ENCODE results near the gene PPP1R13B. TPM values are rescaled to one million over a fixed set of nuclear protein-coding genes. Genes with fewer than 3 reads are reported as not detected.
"Not testable (repeated sequence)": the region's sequence is repeated elsewhere in the genome, so short reads cannot be mapped to it uniquely, and the experiment has no call there.

The PPP1R13B gene
- total RNA-seq, 1 donor from 2014 or later, result 67.8 TPM

GRCh38 chr14:103815253-103815652 is 32.1 kb downstream of the PPP1R13B start:
- no peak for DNase-seq (ENCODE audit: low spot score)
- intact Hi-C loops (cut with DNase I), result no loop called here

GRCh38 chr14:103811189-103811588 is 36.2 kb downstream of the PPP1R13B start:
- DNase-seq (ENCODE audit: low spot score), result no peak
- intact Hi-C loops (cut with DNase I), result no loop called here

- DNase-seq (ENCODE audit: low spot score), result peak; percentile 81
- intact Hi-C loops (cut with DNase I), result loop anchor here (1.0 to 5.0 kb wide), 4 partner anchors 39 to 174 kb away; partner anchors contain the start of gene PPP1R13B
Observed at GRCh38 chr14:103808403-103809001, 38.9 kb downstream of the PPP1R13B start.

- intact Hi-C loops (cut with DNase I), result loop anchor here (5.0 kb wide), 2 partner anchors 40 to 175 kb away; partner anchors contain the start of gene PPP1R13B
- no peak for DNase-seq (ENCODE audit: low spot score)
Observed at GRCh38 chr14:103806805-103807204, 40.6 kb downstream of the PPP1R13B start.

- no peak for DNase-seq (ENCODE audit: low spot score)
- intact Hi-C loops (cut with DNase I), result loop anchor here (5.0 kb wide), 2 partner anchors 42 to 177 kb away; partner anchors contain the start of gene PPP1R13B
Observed at GRCh38 chr14:103805708-103806107, 41.7 kb downstream of the PPP1R13B start.

- intact Hi-C loops (cut with DNase I), result no loop called here
- DNase-seq (ENCODE audit: low spot score), result no peak
Observed at GRCh38 chr14:103803661-103804060, 43.7 kb downstream of the PPP1R13B start.

GRCh38 chr14:103802356-103802755 is 45.0 kb downstream of the PPP1R13B start:
- no peak for DNase-seq (ENCODE audit: low spot score)
- intact Hi-C loops (cut with DNase I), result no loop called here

- intact Hi-C loops (cut with DNase I), result no loop called here
- no peak for DNase-seq (ENCODE audit: low spot score)
Observed at GRCh38 chr14:103801459-103801858, 45.9 kb downstream of the PPP1R13B start.

- DNase-seq (ENCODE audit: low spot score); intact Hi-C loops (cut with DNase I): not testable (repeated sequence)
Observed at GRCh38 chr14:103793192-103793591, 54.2 kb downstream of the PPP1R13B start.

- intact Hi-C loops (cut with DNase I), result no loop called here
- no peak for DNase-seq (ENCODE audit: low spot score)
Observed at GRCh38 chr14:103788086-103788485, 59.3 kb downstream of the PPP1R13B start.

- intact Hi-C loops (cut with DNase I), result no loop called here
- DNase-seq (ENCODE audit: low spot score), result no peak
Observed at GRCh38 chr14:103782376-103782775, 65.0 kb downstream of the PPP1R13B start.

- intact Hi-C loops (cut with DNase I), result not testable (repeated sequence)
Observed at GRCh38 chr14:103776319-103776718, 71.1 kb downstream of the PPP1R13B start.

GRCh38 chr14:103775506-103775905 is 71.9 kb downstream of the PPP1R13B start:
- DNase-seq (ENCODE audit: low spot score), result no peak
- intact Hi-C loops (cut with DNase I), result no loop called here

More at GRCh38 chr14:103776319-103776718, 71.1 kb downstream of the PPP1R13B start:
- not testable (repeated sequence) for DNase-seq (ENCODE audit: low spot score)

GRCh38 chr14:103773521-103773920 is 73.9 kb downstream of the PPP1R13B start:
- DNase-seq (ENCODE audit: low spot score), result no peak
- intact Hi-C loops (cut with DNase I), result no loop called here

- DNase-seq (ENCODE audit: low spot score), result no peak
- intact Hi-C loops (cut with DNase I), result no loop called here
Observed at GRCh38 chr14:103772078-103772712, 75.2 kb downstream of the PPP1R13B start.

GRCh38 chr14:103770902-103771301 is 76.5 kb downstream of the PPP1R13B start:
- DNase-seq (ENCODE audit: low spot score), result no peak
- intact Hi-C loops (cut with DNase I), result no loop called here

GRCh38 chr14:103770500-103770899 is 76.9 kb downstream of the PPP1R13B start:
- intact Hi-C loops (cut with DNase I), result no loop called here
- DNase-seq (ENCODE audit: low spot score), result no peak

GRCh38 chr14:103767336-103767894 is 80.0 kb downstream of the PPP1R13B start:
- intact Hi-C loops (cut with DNase I), result no loop called here
- no peak for DNase-seq (ENCODE audit: low spot score)

- intact Hi-C loops (cut with DNase I), result no loop called here
- DNase-seq (ENCODE audit: low spot score), result no peak
Observed at GRCh38 chr14:103765526-103765925, 81.8 kb downstream of the PPP1R13B start.

GRCh38 chr14:103763730-103764488 is 83.5 kb downstream of the PPP1R13B start:
- intact Hi-C loops (cut with DNase I), result no loop called here
- DNase-seq (ENCODE audit: low spot score), result no peak

All from cardiac septum (tissue), 1 donor.